Activated naive CD8-positive, alpha-beta T cell treated with anti-CD3 and anti-CD28 coated beads, Interleukin-2, amount 10 ng/mL, durations not matched to agents 7 days and 5 days (primary cell): ENCODE data around the gene HOXB8. TPM values are rescaled to one million over a fixed set of nuclear protein-coding genes. Genes with fewer than 3 reads are reported as not detected.
A peak's percentile ranks its signal among the peaks of the same experiment; 100 is the strongest.

ENCODE experiments used
- ATAC-seq: fragments of 150-1000 bp; cut with Tn5 transposase; one replicate; pipeline ENCODE4 v1.10.0; 2021; ENCODE audit warnings: low read depth, moderate library complexity
- POLR2A ChIA-PET: fragments of 350-600 bp; sonication (Branson Sonifier 250); formaldehyde crosslinking; loops from one replicate; lab custom pipeline; 2021; ENCODE audit warnings: antibody characterized with exemption; lab: Charles Lee
- DNase-seq: peaks from one replicate; pipeline ENCODE4 v3.0.0; 2021
- H3K27ac Mint-ChIP-seq: one replicate; pipeline ENCODE4 v1.8.0; 2022; ENCODE audit warnings: mild to moderate bottlenecking, mixed read lengths
- H3K27me3 Mint-ChIP-seq: one replicate; pipeline ENCODE4 v1.8.0; 2022; ENCODE audit warnings: mild to moderate bottlenecking, moderate library complexity, mixed read lengths
- H3K36me3 Mint-ChIP-seq: one replicate; pipeline ENCODE4 v1.8.0; 2021; ENCODE audit warnings: mild to moderate bottlenecking, mixed read lengths
- H3K4me1 Mint-ChIP-seq: one replicate; pipeline ENCODE4 v1.8.0; 2021; ENCODE audit warnings: mixed read lengths
- H3K4me3 Mint-ChIP-seq: one replicate; pipeline ENCODE4 v1.8.0; 2022; ENCODE audit warnings: mild to moderate bottlenecking, moderate library complexity, mixed read lengths
- H3K9me3 Mint-ChIP-seq: one replicate; pipeline ENCODE4 v1.8.0; 2021; ENCODE audit warnings: mixed read lengths
- total RNA-seq, 2 experiments: library from RNA; stranded (reverse); gene quantifications; one replicate each; pipeline ENCODE4 v1.2.3, GENCODE V29; 2021

Gene HOXB8
- total RNA-seq, 2 experiments from 2014 or later = not detected

DNA sequence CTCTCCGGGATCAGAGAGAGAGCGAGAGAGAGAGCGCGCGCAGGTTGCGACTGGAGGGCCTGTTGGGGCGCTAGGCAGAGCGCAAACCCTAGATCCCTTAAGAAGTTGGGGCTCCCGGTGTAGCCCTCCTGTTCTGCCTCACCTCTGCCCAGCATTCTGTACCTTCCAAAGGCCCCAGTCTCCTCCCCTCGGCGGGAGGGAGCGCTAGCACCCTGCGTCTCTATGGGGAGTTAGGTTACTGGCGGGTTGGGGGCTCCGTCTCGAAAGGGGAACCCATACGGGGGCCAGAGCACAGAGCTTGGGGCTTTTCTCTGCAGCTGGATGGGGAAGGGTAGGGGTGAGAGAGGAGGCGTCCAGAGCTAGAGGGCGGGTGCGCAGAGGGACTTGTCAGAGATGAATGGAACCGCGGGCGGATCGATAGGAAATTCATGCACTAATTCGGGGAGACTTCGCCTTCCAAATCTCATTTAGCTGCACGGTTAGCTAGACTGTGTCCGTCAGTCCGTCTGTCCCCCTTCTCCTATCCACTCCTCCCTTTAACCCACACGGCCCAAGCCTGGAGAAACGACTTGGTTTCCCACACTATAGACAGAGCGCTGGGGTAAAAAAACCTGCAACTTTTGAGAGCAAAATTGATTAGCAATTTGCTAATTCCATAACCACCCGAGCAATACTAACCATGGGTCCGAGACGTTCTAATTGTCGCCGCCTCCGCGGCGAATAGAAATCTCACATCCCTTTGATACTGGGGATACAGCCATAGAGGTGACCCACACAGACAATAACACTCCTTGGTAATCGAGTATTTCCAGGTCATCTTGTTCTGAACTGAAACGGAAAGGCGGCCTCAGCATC, 36.2 kb downstream of the HOXB8 start:
- POLR2A ChIA-PET = interaction anchor here (0.7 to 1.3 kb wide), 3 partner anchors 32 to 86 kb away, joined by 3 read pairs; no protein-coding TSS in a partner anchor
- H3K27me3 Mint-ChIP-seq = peaks cover 47% of the 10 kb centered on the region
- H3K9me3 Mint-ChIP-seq = no peaks in the 10 kb centered on the region
- peak overlapping the region; percentile 64 for H3K27ac Mint-ChIP-seq
- ATAC-seq (peak; percentile 45), DNase-seq (no peak)
- H3K36me3 Mint-ChIP-seq = peaks cover 9% of the 10 kb centered on the region
- peak overlapping the region; percentile 94 for H3K4me3 Mint-ChIP-seq
- H3K4me1 Mint-ChIP-seq = peaks cover 38% of the 10 kb centered on the region

DNA sequence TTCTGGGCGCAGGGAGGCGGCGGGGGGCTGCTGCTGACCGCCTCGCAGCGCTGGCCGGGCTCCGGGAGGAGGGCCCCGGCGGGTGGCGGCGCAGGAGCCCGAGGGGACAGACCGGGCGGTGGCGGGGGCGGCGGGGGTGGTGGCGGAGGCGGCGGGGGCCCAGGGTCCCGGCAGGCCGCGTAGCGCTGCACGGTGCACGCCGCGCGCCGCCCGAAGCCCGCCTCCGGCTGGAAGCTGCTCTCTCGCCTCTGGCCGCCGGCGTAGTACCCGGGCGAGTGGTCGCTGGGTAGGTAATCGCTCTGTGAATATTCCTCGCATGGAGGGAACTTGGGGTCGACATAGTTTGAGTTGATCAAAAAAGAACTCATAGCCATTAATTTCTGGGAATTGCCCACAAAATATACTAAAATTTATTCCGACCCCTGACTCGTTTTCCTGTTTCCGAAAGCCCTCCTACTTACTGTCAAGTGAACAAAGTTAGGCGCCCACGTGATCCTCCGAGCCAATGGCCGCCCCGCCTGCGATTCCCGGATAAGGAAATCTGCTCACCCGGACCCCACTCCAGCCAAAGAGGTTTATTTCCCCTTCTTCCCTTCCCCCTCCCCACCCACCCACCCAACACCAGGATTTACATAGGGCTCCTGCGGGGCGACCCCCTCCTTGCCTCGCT, 37.0 kb downstream of the HOXB8 start, which contains the start of gene HOXB4:
HOXB4 (minus strand) TSS at position 405 of the 670 bp plus-strand sequence; CDS start at position 374, 31 bp downstream.
- DNase-seq = peak; percentile 73
- H3K4me3 Mint-ChIP-seq = peak within 1 kb of the TSS; percentile 94
- H3K27ac Mint-ChIP-seq = peak within 1 kb of the TSS; percentile 74
- ATAC-seq = peak; percentile 75
- H3K4me1 Mint-ChIP-seq = peaks cover 37% of the 10 kb centered on the region
- H3K36me3 Mint-ChIP-seq = peaks cover 12% of the 10 kb centered on the region
- H3K27me3 Mint-ChIP-seq = peaks cover 42% of the 10 kb centered on the region
- H3K9me3 Mint-ChIP-seq = no peaks in the 10 kb centered on the region
- POLR2A ChIA-PET = interaction anchor here (0.5 to 1.4 kb wide), 5 partner anchors 23 to 495 kb away, joined by 3 read pairs; no protein-coding TSS in a partner anchor

DNA sequence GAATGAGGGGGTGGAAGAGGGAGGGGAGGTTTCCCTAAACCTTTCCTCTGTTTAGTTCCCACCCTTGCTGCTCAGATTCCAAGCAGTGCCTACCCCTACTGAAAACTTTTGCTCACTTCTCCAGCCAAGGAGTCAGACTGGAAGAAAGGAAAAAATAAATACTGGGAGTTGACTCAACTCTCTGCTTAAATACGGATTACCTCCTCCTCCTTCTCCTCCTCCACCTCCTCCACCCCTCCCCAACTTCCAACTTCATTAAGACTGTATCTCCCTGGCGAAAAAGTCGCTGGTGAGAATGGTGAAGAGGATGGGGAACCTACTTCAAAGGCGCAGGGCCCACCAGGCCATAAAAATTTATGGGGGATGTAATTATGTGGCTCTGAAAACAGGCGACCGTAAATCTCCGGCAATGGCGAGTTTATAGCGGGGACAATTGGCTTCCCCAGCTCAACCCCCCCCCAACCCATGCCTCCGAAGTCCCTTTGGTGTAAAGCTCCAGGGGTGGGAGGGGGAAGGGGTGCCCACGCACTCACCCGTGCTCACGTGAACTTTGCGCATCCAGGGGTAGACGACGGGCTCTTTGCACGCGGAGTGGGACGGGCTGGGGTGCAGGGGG, 37.7 kb downstream of the HOXB8 start:
- POLR2A ChIA-PET = interaction anchor here (0.5 to 1.4 kb wide), 4 partner anchors 22 to 494 kb away, joined by 3 to 4 read pairs (median 3); no protein-coding TSS in a partner anchor
- Mint-ChIP-seq H3K27me3 (peaks cover 36% of the 10 kb centered on the region), H3K4me3 (peak overlapping the region; percentile 89), H3K9me3 (no peaks in the 10 kb centered on the region), H3K36me3 (peaks cover 12% of the 10 kb centered on the region), H3K27ac (peak overlapping the region; percentile 74), H3K4me1 (peaks cover 33% of the 10 kb centered on the region)
- DNase-seq = no peak
- ATAC-seq = peak; percentile 8

DNA sequence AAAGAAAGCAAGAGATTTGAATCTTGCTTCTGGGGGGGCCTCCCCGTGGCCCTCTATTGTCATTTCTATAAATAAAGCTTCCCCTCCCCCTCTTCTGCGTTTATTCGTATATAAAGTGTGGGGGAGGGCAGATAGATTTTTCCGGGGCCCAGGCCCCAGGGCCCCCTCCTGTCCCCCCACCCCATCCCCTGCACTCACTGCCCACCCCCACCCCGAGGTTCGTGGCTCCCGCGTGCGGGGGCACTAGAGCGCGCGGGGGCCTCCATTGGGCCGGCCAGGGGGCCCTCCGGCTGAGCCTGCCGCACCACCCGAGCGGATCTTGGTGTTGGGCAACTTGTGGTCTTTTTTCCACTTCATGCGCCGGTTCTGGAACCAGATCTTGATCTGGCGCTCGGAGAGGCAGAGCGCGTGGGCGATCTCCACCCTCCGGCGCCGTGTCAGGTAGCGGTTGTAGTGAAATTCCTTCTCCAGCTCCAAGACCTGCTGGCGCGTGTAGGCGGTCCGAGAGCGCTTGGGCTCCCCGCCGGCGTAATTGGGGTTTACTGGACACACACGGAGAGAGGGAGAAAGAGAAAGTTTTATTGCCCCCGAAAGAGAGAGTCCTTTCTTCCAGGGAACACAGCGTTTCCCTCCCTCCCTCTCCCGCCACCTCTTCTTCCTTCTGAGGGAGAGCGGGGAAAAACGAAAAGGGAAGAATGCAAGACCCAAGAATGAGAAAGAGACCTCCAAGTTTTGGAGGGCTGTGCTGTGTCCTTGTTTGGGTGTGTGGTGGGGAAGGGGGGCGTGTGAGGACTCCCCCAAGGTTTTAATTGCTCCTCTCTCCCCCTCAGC, 38.4 kb downstream of the HOXB8 start:
- Mint-ChIP-seq H3K9me3 (no peaks in the 10 kb centered on the region), H3K27ac (no peak overlapping the region), H3K4me1 (peaks cover 29% of the 10 kb centered on the region), H3K36me3 (peaks cover 12% of the 10 kb centered on the region), H3K27me3 (peaks cover 34% of the 10 kb centered on the region), H3K4me3 (peak overlapping the region; percentile 89)
- POLR2A ChIA-PET = interaction anchor here (0.9 to 1.4 kb wide), 2 partner anchors 71 to 124 kb away, joined by 3 to 4 read pairs; no protein-coding TSS in a partner anchor
- no peak for DNase-seq
- no peak for ATAC-seq

DNA sequence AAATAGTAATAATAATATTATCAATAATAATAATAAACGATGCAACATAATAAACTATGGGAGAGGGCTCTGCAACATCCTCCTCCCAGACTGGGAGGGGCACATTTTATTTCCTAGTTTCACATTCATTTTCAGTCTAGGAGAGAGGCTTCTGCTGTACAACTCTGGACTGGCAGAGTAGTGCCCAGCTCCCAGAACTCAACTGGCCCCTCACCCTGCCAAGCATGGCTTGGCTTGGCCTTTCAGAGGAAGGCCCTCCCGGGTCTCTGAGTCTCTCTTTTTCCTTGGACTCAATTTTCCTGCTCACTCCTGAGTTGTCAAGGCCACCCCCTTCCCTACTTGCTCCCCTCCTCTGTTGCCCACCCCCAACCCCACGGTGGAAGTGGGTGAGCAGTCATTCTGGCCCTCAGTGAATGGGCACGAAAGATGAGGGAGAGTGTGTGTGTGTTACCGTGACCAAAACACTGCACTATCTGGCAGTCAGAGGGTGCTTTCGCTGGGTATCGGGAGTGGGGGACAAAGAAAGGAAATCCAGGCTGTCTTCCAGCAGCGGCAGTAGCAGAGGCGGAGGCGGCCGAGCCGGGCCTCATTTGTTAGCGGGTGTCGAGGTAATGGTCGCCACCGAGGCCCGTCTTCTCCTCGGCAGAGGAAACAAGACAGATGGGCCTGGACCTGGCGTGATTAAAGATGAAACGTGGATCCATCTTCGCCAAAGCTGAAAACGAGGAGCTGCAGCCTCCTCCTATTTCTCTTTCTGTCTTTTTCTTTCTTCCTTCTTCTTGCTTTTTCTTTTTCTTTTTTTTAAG, 39.2 kb downstream of the HOXB8 start:
- DNase-seq = no peak
- POLR2A ChIA-PET = interaction anchor here (0.6 kb wide), 1 partner anchor 65 kb away, joined by 8 read pairs; no protein-coding TSS in a partner anchor
- Mint-ChIP-seq H3K4me1 (peaks cover 27% of the 10 kb centered on the region), H3K27me3 (peaks cover 26% of the 10 kb centered on the region), H3K4me3 (peak overlapping the region; percentile 43), H3K27ac (no peak overlapping the region), H3K9me3 (no peaks in the 10 kb centered on the region), H3K36me3 (peaks cover 12% of the 10 kb centered on the region)
- ATAC-seq = no peak

DNA sequence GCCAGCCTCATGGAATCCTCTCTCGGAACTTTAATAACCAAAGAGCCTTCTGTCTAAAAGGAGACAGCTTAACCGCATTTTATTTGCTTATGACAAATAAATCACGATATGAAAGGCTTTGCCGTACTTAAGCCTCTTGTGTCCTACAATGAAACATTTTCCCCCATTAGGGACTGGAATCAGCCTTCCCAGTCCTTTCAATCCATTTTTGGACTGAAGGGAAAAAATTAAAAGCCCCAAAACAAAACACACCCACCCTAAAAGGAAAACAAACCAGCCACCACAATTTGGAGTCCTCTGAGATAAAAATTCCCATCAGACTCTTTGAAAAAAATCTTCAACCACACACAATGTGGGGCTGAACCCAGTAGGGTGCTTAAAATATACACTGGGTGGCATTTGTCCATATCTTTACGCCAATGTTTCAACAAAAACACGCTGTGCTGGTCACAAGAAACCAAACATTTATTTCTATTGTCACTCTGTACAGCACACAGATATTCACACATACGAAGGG, 40.0 kb downstream of the HOXB8 start:
- ATAC-seq = no peak
- H3K4me3 Mint-ChIP-seq = no peak overlapping the region
- H3K27me3 Mint-ChIP-seq = peaks cover 18% of the 10 kb centered on the region
- H3K27ac Mint-ChIP-seq = no peak overlapping the region
- POLR2A ChIA-PET = interaction anchor here (1.0 kb wide), 1 partner anchor 71 kb away, joined by 5 read pairs; no protein-coding TSS in a partner anchor
- H3K36me3 Mint-ChIP-seq = peaks cover 12% of the 10 kb centered on the region
- no peaks in the 10 kb centered on the region for H3K9me3 Mint-ChIP-seq
- DNase-seq = no peak
- H3K4me1 Mint-ChIP-seq = peaks cover 23% of the 10 kb centered on the region

DNA sequence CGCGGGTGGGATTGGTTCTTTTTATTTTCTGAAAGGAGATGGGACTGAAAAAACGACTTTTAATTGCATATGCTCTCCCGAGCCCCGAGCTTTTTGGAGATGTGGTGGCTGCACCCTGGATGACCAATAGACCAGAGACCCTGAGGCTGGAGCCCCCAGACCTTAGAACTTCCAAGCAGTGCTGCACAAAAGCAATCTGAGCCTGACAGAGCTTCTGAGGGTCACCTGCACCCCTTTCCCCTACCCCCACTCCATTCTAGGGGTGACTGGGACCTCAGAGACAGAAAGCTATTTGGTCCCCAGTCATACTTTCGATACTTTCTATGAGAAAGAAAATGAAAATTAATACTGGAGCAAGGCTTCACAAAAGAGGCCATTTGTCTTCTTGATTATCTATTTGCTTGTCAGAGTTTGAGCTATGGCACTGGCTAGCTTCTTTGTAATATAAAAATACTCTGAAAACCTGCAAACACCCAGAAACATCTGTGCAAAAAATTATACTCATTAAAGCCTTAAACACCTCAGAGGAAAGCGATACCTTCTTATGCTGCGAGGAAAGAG, 40.5 kb downstream of the HOXB8 start:
- Mint-ChIP-seq H3K36me3 (peaks cover 9% of the 10 kb centered on the region), H3K9me3 (no peaks in the 10 kb centered on the region), H3K27ac (no peak overlapping the region), H3K4me3 (no peak overlapping the region), H3K4me1 (peaks cover 20% of the 10 kb centered on the region), H3K27me3 (peaks cover 14% of the 10 kb centered on the region)
- no peak for ATAC-seq
- POLR2A ChIA-PET = interaction anchor here (1.0 kb wide), 1 partner anchor 71 kb away, joined by 5 read pairs; no protein-coding TSS in a partner anchor
- DNase-seq = no peak

GRCh38 chr17:48571826-48572417, 43.2 kb downstream of the HOXB8 start:
- no peak for DNase-seq
- no peaks in the 10 kb centered on the region for H3K9me3 Mint-ChIP-seq
- peaks cover 9% of the 10 kb centered on the region for H3K36me3 Mint-ChIP-seq
- no peak overlapping the region for H3K4me3 Mint-ChIP-seq
- H3K4me1 Mint-ChIP-seq = peaks cover 11% of the 10 kb centered on the region
- H3K27ac Mint-ChIP-seq = no peak overlapping the region
- POLR2A ChIA-PET = no interaction called here
- ATAC-seq = no peak
- H3K27me3 Mint-ChIP-seq = peaks cover 8% of the 10 kb centered on the region

DNA sequence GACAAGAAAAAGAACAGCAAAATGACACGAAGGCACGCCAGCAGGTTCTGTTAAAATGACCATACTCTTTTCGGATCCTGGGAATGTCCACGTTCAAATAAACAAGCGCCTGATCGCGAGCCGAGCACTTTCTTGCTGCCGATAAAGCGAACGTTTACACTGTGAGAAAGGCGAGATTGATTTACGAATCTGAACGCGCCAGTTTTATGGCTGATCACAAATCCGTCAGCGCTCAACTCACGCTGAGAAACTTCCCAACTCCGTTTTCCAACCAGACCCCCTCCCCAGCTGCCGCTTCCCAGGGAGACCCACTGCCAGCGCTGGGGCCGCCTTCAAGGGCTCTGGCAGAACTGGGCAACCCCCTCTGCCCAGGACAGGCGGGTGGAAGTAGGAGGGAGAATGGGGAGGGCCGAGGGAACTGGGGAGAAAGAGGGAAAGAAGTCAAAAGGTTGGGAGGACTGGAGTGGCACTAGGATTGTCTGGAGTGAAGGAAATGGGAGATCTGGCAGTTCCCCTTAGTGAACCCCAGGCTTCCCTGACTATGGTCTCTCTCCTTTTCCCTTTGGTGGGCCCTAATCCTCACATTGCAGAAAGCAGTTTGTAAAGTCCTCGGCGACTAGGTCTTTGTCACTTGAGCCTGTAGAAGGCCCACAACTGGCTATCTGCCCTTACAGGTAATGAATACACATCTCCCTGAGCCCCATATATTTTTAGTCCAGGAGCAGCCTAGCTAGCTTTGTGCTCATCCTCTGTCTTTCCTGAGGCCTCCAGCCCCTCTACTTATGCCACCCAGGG, 43.9 kb downstream of the HOXB8 start:
- DNase-seq = no peak

GRCh38 chr17:48570325-48571023, 44.6 kb downstream of the HOXB8 start:
- POLR2A ChIA-PET = interaction anchor here (1.6 kb wide), 1 partner anchor 24 kb away, joined by 3 read pairs; no protein-coding TSS in a partner anchor
- Mint-ChIP-seq H3K4me3 (no peak overlapping the region), H3K27me3 (peaks cover 8% of the 10 kb centered on the region), H3K36me3 (peaks cover 5% of the 10 kb centered on the region), H3K27ac (no peak overlapping the region), H3K4me1 (peaks cover 5% of the 10 kb centered on the region), H3K9me3 (no peaks in the 10 kb centered on the region)
- DNase-seq (no peak), ATAC-seq (no peak)

More for the DNA sequence above, 43.9 kb downstream of the HOXB8 start:
- Mint-ChIP-seq H3K9me3 (no peaks in the 10 kb centered on the region), H3K4me1 (peaks cover 9% of the 10 kb centered on the region), H3K27me3 (peaks cover 8% of the 10 kb centered on the region), H3K4me3 (no peak overlapping the region), H3K36me3 (peaks cover 9% of the 10 kb centered on the region), H3K27ac (no peak overlapping the region)
- POLR2A ChIA-PET = interaction anchor here (1.6 kb wide), 1 partner anchor 24 kb away, joined by 3 read pairs; no protein-coding TSS in a partner anchor
- ATAC-seq = no peak
